SK-N-SH treated with all-trans-retinoic acid at 6 μM for 48 hours (cell line): Measurements from ENCODE around the gene FLRT2.
A peak's percentile ranks its signal among the peaks of the same experiment; 100 is the strongest.

Experiments used
- ATAC-seq: fragments of 200-7000 bp; cut with Tn5 transposase; 3 replicates; pipeline ENCODE4 v1.9.1; 2020; ENCODE audit warnings: mild to moderate bottlenecking, moderate library complexity
- ARNTL ChIP-seq: fragments of 450-650 bp; formaldehyde crosslinking; IDR thresholded peaks from 2 replicates; pipeline ENCODE4 v1.5.0; 2020; ENCODE audit warnings: low read depth, mild to moderate bottlenecking, moderate library complexity, borderline replicate concordance
- BACH2 ChIP-seq: fragments of 250-450 bp; sonication (Bioruptor Pico); IDR thresholded peaks from 2 replicates; pipeline ENCODE4 v1.9.0; 2021; ENCODE audit warnings: mild to moderate bottlenecking, borderline replicate concordance
- CSDC2 ChIP-seq: fragments of 250-450 bp; sonication (Bioruptor Pico); IDR thresholded peaks from 2 replicates; pipeline ENCODE4 v1.5.0; 2020; ENCODE audit warnings: mild to moderate bottlenecking, moderate library complexity
- ESRRG ChIP-seq: fragments of 250-450 bp; sonication (Bioruptor Pico); IDR thresholded peaks from 2 replicates; pipeline ENCODE4 v1.6.1; 2021; ENCODE audit warnings: mild to moderate bottlenecking
- GLIS3 ChIP-seq: fragments of 250-450 bp; sonication (Bioruptor Pico); IDR thresholded peaks from 2 replicates; pipeline ENCODE4 v1.5.0; 2020; ENCODE audit warnings: mild to moderate bottlenecking, moderate library complexity
- ISL1 ChIP-seq: fragments of 250-450 bp; sonication (Bioruptor Pico); IDR thresholded peaks from 2 replicates; pipeline ENCODE4 v2.1.2; 2022; ENCODE audit warnings: mild to moderate bottlenecking, moderate library complexity
- OSR1 ChIP-seq: fragments of 250-450 bp; sonication (Bioruptor Pico); IDR thresholded peaks from 2 replicates; pipeline ENCODE4 v1.8.0; 2022; ENCODE audit warnings: moderate library complexity, mild to moderate bottlenecking, inconsistent platforms
- POU6F1 ChIP-seq: fragments of 250-450 bp; sonication (Bioruptor Pico); IDR thresholded peaks from 2 replicates; pipeline ENCODE4 v1.8.0; 2021; ENCODE audit warnings: low read depth, mild to moderate bottlenecking, moderate library complexity, borderline replicate concordance
- PPARA ChIP-seq: fragments of 250-450 bp; sonication (Bioruptor Pico); IDR thresholded peaks from 2 replicates; pipeline ENCODE4 v1.5.0; 2020; ENCODE audit warnings: mild to moderate bottlenecking, borderline replicate concordance
- RARB ChIP-seq: fragments of 250-450 bp; sonication (Bioruptor Pico); IDR thresholded peaks from 2 replicates; pipeline ENCODE4 v1.8.0; 2021; ENCODE audit warnings: mild to moderate bottlenecking, moderate library complexity
- SNAI2 ChIP-seq: fragments of 250-450 bp; sonication (Bioruptor Pico); IDR thresholded peaks from 2 replicates; pipeline ENCODE4 v1.5.0; 2020; ENCODE audit warnings: mild to moderate bottlenecking, moderate library complexity
- TCF4 ChIP-seq: fragments of 250-450 bp; sonication (Bioruptor Pico); IDR thresholded peaks from 2 replicates; pipeline ENCODE4 v1.8.0; 2021; ENCODE audit warnings: mild to moderate bottlenecking, moderate library complexity, borderline replicate concordance
- TOX ChIP-seq: fragments of 250-450 bp; sonication (Bioruptor Pico); IDR thresholded peaks from 2 replicates; pipeline ENCODE4 v1.8.0; 2021; ENCODE audit warnings: mild to moderate bottlenecking, moderate library complexity, borderline replicate concordance
- ZC3H10 ChIP-seq: fragments of 250-450 bp; sonication (Bioruptor Pico); IDR thresholded peaks from 2 replicates; pipeline ENCODE4 v1.5.1; 2021; ENCODE audit warnings: mild to moderate bottlenecking, moderate library complexity
- ZFP3 ChIP-seq: fragments of 250-450 bp; sonication (Bioruptor Pico); IDR thresholded peaks from 2 replicates; pipeline ENCODE4 v1.5.0; 2020; ENCODE audit warnings: mild to moderate bottlenecking, moderate library complexity
- ZFP30 ChIP-seq: fragments of 450-650 bp; formaldehyde crosslinking; IDR thresholded peaks from 2 replicates; pipeline ENCODE4 v1.5.0; 2022; ENCODE audit warnings: mild to moderate bottlenecking, moderate library complexity
- ZNF565 ChIP-seq: fragments of 450-650 bp; formaldehyde crosslinking; conservative IDR thresholded peaks from 2 replicates; pipeline ENCODE4 v1.5.0; 2020; ENCODE audit warnings: low read depth, mild to moderate bottlenecking, moderate library complexity
- ZNF70 ChIP-seq: fragments of 450-650 bp; formaldehyde crosslinking; IDR thresholded peaks from 2 replicates; pipeline ENCODE4 v1.5.0; 2020; ENCODE audit warnings: mild to moderate bottlenecking, moderate library complexity
- TF ChIP-seq, protein P1 (sequence below): fragments of 250-450 bp; sonication (Bioruptor Pico); IDR thresholded peaks from 2 replicates; pipeline ENCODE4 v1.5.1; 2021; ENCODE audit warnings: mild to moderate bottlenecking, moderate library complexity
- TF ChIP-seq, protein P2 (sequence below): fragments of 250-450 bp; sonication (Bioruptor Pico); IDR thresholded peaks from 2 replicates; pipeline ENCODE4 v1.5.0; 2020; ENCODE audit warnings: mild to moderate bottlenecking, moderate library complexity
- TF ChIP-seq, protein P3 (sequence below): fragments of 250-450 bp; sonication (Bioruptor Pico); IDR thresholded peaks from 2 replicates; pipeline ENCODE4 v1.8.0; 2020; ENCODE audit warnings: mild to moderate bottlenecking, moderate library complexity, borderline replicate concordance
- TF ChIP-seq, protein P4 (sequence below): fragments of 250-450 bp; sonication (Bioruptor Pico); IDR thresholded peaks from 2 replicates; pipeline ENCODE4 v1.5.1; 2020; ENCODE audit warnings: low read depth, mild to moderate bottlenecking, moderate library complexity

Gene FLRT2

GRCh38 chr14:85535991-85536832 lies 6.3 kb downstream of the FLRT2 start:
- peak; percentile 8; the same call in 1 of the 3 replicates for ATAC-seq
- TF ChIP-seq ISL1, result no peak
- TF ChIP-seq, protein P1, sequence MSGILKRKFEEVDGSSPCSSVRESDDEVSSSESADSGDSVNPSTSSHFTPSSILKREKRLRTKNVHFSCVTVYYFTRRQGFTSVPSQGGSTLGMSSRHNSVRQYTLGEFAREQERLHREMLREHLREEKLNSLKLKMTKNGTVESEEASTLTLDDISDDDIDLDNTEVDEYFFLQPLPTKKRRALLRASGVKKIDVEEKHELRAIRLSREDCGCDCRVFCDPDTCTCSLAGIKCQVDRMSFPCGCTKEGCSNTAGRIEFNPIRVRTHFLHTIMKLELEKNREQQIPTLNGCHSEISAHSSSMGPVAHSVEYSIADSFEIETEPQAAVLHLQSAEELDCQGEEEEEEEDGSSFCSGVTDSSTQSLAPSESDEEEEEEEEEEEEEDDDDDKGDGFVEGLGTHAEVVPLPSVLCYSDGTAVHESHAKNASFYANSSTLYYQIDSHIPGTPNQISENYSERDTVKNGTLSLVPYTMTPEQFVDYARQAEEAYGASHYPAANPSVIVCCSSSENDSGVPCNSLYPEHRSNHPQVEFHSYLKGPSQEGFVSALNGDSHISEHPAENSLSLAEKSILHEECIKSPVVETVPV, result no peak

GRCh38 chr14:85536833-85537190 lies 6.9 kb downstream of the FLRT2 start:
- TF ChIP-seq, protein P1, result no peak
- TF ChIP-seq BACH2 (CRISPR knock-in tag) (no peak), TCF4 (CRISPR knock-in tag) (no peak), RARB (CRISPR knock-in tag) (no peak), ZNF70 (no peak), ZNF565 (CRISPR knock-in tag) (no peak), OSR1 (CRISPR knock-in tag) (no peak), ESRRG (CRISPR knock-in tag) (no peak), ISL1 (no peak), SNAI2 (CRISPR knock-in tag) (no peak), CSDC2 (CRISPR knock-in tag) (no peak), PPARA (no peak), TOX (CRISPR knock-in tag) (no peak), GLIS3 (CRISPR knock-in tag) (no peak), ZFP30 (CRISPR knock-in tag) (no peak), ZFP3 (CRISPR knock-in tag) (no peak), ARNTL (no peak)
- TF ChIP-seq, protein P2, sequence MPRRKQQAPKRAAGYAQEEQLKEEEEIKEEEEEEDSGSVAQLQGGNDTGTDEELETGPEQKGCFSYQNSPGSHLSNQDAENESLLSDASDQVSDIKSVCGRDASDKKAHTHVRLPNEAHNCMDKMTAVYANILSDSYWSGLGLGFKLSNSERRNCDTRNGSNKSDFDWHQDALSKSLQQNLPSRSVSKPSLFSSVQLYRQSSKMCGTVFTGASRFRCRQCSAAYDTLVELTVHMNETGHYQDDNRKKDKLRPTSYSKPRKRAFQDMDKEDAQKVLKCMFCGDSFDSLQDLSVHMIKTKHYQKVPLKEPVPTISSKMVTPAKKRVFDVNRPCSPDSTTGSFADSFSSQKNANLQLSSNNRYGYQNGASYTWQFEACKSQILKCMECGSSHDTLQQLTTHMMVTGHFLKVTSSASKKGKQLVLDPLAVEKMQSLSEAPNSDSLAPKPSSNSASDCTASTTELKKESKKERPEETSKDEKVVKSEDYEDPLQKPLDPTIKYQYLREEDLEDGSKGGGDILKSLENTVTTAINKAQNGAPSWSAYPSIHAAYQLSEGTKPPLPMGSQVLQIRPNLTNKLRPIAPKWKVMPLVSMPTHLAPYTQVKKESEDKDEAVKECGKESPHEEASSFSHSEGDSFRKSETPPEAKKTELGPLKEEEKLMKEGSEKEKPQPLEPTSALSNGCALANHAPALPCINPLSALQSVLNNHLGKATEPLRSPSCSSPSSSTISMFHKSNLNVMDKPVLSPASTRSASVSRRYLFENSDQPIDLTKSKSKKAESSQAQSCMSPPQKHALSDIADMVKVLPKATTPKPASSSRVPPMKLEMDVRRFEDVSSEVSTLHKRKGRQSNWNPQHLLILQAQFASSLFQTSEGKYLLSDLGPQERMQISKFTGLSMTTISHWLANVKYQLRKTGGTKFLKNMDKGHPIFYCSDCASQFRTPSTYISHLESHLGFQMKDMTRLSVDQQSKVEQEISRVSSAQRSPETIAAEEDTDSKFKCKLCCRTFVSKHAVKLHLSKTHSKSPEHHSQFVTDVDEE, result no peak
- TF ChIP-seq, protein P3, sequence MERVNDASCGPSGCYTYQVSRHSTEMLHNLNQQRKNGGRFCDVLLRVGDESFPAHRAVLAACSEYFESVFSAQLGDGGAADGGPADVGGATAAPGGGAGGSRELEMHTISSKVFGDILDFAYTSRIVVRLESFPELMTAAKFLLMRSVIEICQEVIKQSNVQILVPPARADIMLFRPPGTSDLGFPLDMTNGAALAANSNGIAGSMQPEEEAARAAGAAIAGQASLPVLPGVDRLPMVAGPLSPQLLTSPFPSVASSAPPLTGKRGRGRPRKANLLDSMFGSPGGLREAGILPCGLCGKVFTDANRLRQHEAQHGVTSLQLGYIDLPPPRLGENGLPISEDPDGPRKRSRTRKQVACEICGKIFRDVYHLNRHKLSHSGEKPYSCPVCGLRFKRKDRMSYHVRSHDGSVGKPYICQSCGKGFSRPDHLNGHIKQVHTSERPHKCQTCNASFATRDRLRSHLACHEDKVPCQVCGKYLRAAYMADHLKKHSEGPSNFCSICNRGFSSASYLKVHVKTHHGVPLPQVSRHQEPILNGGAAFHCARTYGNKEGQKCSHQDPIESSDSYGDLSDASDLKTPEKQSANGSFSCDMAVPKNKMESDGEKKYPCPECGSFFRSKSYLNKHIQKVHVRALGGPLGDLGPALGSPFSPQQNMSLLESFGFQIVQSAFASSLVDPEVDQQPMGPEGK (CRISPR knock-in tag), result no peak
- ATAC-seq, result no peak

GRCh38 chr14:85537526-85537925 lies 7.6 kb downstream of the FLRT2 start:
- ATAC-seq, result no peak
- TF ChIP-seq GLIS3 (CRISPR knock-in tag) (no peak), PPARA (no peak), ZC3H10 (no peak), RARB (CRISPR knock-in tag) (no peak), TCF4 (CRISPR knock-in tag) (no peak), ZFP3 (CRISPR knock-in tag) (no peak), POU6F1 (CRISPR knock-in tag) (no peak), OSR1 (CRISPR knock-in tag) (no peak), ZNF565 (CRISPR knock-in tag) (no peak), ESRRG (CRISPR knock-in tag) (no peak), ZFP30 (CRISPR knock-in tag) (no peak), ARNTL (no peak)
- TF ChIP-seq, protein P3 (CRISPR knock-in tag), result no peak
- TF ChIP-seq, protein P4, sequence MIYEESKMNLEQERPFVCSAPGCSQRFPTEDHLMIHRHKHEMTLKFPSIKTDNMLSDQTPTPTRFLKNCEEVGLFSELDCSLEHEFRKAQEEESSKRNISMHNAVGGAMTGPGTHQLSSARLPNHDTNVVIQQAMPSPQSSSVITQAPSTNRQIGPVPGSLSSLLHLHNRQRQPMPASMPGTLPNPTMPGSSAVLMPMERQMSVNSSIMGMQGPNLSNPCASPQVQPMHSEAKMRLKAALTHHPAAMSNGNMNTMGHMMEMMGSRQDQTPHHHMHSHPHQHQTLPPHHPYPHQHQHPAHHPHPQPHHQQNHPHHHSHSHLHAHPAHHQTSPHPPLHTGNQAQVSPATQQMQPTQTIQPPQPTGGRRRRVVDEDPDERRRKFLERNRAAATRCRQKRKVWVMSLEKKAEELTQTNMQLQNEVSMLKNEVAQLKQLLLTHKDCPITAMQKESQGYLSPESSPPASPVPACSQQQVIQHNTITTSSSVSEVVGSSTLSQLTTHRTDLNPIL, result no peak
- TF ChIP-seq, protein P1, result no peak
